Superior temporal gyrus (tissue), 1 donor: ENCODE measurements around the gene TTLL9.

Experiments
- DNase-seq: peaks from one replicate; pipeline ENCODE4 v3.0.0-alpha.2; 2016; ENCODE audit errors: extremely low spot score

Gene TTLL9

GRCh38 chr20:31857861-31858759, 12.3 kb upstream of the TTLL9 start:
- no peak for DNase-seq

- DNase-seq: no peak
Measured at GRCh38 chr20:31858760-31859083, 11.7 kb upstream of the TTLL9 start.

GRCh38 chr20:31859266-31859997, 11.0 kb upstream of the TTLL9 start:
- DNase-seq: no peak

GRCh38 chr20:31859998-31860380, 10.4 kb upstream of the TTLL9 start:
- no peak for DNase-seq

- no peak for DNase-seq
Measured at GRCh38 chr20:31860390-31861134, 9.9 kb upstream of the TTLL9 start.

GRCh38 chr20:31861135-31861384, 9.4 kb upstream of the TTLL9 start:
- no peak for DNase-seq

- DNase-seq: no peak
Measured at GRCh38 chr20:31861385-31862156, 8.9 kb upstream of the TTLL9 start.

GRCh38 chr20:31862157-31862470, 8.3 kb upstream of the TTLL9 start:
- DNase-seq: no peak

- no peak for DNase-seq
Measured at GRCh38 chr20:31862506-31862905, 7.9 kb upstream of the TTLL9 start.

- DNase-seq: no peak
Measured at GRCh38 chr20:31863296-31864085, 6.9 kb upstream of the TTLL9 start.

- DNase-seq: no peak
Measured at GRCh38 chr20:31864521-31865400, 5.7 kb upstream of the TTLL9 start.

GRCh38 chr20:31866221-31866620, 4.2 kb upstream of the TTLL9 start:
- no peak for DNase-seq

- DNase-seq: no peak
Measured at GRCh38 chr20:31868853-31869672, 1.4 kb upstream of the TTLL9 start.

GRCh38 chr20:31869673-31869941, 827 bp upstream of the TTLL9 start:
- no peak for DNase-seq

GRCh38 chr20:31870726-31871617, 538 bp downstream of the TTLL9 start:
- peak; percentile 39 for DNase-seq

- DNase-seq: no peak
Measured at GRCh38 chr20:31871618-31871954, 1.2 kb downstream of the TTLL9 start.

GRCh38 chr20:31872406-31872805, 2.0 kb downstream of the TTLL9 start:
- no peak for DNase-seq

- no peak for DNase-seq
Measured at GRCh38 chr20:31875671-31876070, 5.2 kb downstream of the TTLL9 start.

GRCh38 chr20:31877684-31878083, 7.2 kb downstream of the TTLL9 start:
- DNase-seq: no peak
